Measurements from ENCODE around the gene EID2. TPM values are rescaled to one million over a fixed set of nuclear protein-coding genes. Genes with fewer than 3 reads are reported as not detected.

Gene EID2
- total RNA-seq, 4 donors from 2014 or later, result 6.0 to 10.5 (median 9.5) TPM

DNA sequence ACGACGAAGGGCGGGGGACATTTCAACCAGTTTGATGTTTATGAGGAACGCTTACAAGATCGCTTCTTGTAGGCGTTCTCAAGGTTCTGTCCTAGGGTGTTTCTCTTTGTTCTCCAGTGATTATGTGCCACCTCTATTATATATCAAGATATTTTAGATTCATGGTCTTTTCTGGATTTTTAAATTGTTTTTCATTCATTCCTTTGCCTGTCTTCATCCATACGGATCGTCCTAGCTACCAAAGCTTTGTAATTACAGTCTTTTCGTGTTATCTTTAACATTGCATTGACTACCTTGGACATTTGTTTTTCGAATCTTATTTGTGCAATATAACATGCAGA is 342 bp upstream of the EID2 start:
- H3K27ac ChIP-seq, result peak overlapping the region; percentile 92 to 99 (median 96)
- no peaks in the 10 kb centered on the region for H3K9me3 ChIP-seq
- peaks cover 0 to 28% (median 6%) of the 10 kb centered on the region in 3 donors for H3K4me1 ChIP-seq
- peak overlapping the region in 3 of 4 donors; percentile 75 to 91 (median 87) for H3K4me3 ChIP-seq
- H3K27me3 ChIP-seq, result peaks cover 0 to 2% (median 0%) of the 10 kb centered on the region in 4 donors
- intact Hi-C loops (cut with DNase I), result no loop called here
- DNase-seq, result no peak
- no peak for TF ChIP-seq CTCF (IDR thresholded peaks at IDR 0.05)
- TF ChIP-seq POLR2A (IDR thresholded peaks at IDR 0.05), result no peak
- H3K36me3 ChIP-seq, result no peaks in the 10 kb centered on the region
- WGBS, 2 donors, result 3 to 4% methylated on average over 10 of the region's 10 CpGs

GRCh38 chr19:39539165-39539517 is 820 bp downstream of the EID2 start:
- Histone ChIP-seq H3K27me3 (no peaks in the 10 kb centered on the region), H3K4me3 (peak overlapping the region; percentile 75 to 91 (median 89)), H3K4me1 (peaks cover 0 to 28% (median 6%) of the 10 kb centered on the region in 3 donors), H3K27ac (peak overlapping the region; percentile 92 to 99 (median 96)), H3K9me3 (no peaks in the 10 kb centered on the region), H3K36me3 (no peaks in the 10 kb centered on the region)
- no peak for TF ChIP-seq POLR2A (IDR thresholded peaks at IDR 0.05)
- no peak for TF ChIP-seq CTCF (IDR thresholded peaks at IDR 0.05)
- WGBS, 2 donors, result 3 to 4% methylated on average over 7 to 10 of the region's 10 CpGs
- intact Hi-C loops (cut with DNase I), result loop anchor here (10.0 kb wide), 2 partner anchors 64 to 104 kb away; partner anchors contain the start of gene RPS16
- no peak for DNase-seq

- Histone ChIP-seq H3K4me3 (no peak overlapping the region), H3K27me3 (no peaks in the 10 kb centered on the region), H3K27ac (no peak overlapping the region), H3K36me3 (no peaks in the 10 kb centered on the region), H3K9me3 (no peaks in the 10 kb centered on the region), H3K4me1 (peaks cover 5 to 41% (median 15%) of the 10 kb centered on the region in 3 donors)
- DNase-seq, result no peak
- WGBS, 2 donors, result 67 to 76% methylated on average over 3 of the region's 3 CpGs
- intact Hi-C loops (cut with DNase I), result loop anchor here (10.0 kb wide), 2 partner anchors 59 to 99 kb away; partner anchors contain the start of gene RPS16
- TF ChIP-seq CTCF (IDR thresholded peaks at IDR 0.05) (no peak), POLR2A (IDR thresholded peaks at IDR 0.05) (no peak)
These were observed 6.2 kb downstream of the EID2 start for GRCh38 chr19:39533791-39534190.

DNA sequence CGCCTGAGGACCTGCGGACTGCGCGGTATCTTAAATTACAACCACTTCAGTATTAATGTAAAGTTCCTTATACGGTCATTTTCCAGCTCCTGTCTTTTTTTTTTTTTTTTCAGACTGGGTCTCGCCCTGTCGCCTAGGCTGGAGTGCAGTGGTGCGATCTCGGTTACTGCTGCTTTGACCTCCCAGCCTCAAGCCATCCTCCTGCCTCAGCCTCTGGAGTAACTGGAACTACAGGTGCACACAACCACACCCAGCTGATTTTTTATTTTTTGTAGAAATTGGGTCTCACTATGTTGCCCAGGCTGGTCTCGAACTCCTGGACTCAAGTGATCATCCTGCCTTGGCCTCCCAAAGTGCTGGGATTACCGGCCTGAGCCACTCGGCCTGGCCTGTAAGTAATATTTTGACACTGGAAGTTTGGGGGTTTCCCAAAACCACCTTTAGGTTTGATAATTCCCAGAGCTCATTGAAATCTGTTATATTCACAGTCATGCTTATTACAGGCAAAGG is 6.9 kb downstream of the EID2 start:
- Histone ChIP-seq H3K4me3 (peak overlapping the region in 3 of 4 donors; percentile 59 to 86 (median 62)), H3K36me3 (no peaks in the 10 kb centered on the region), H3K27ac (no peak overlapping the region), H3K27me3 (no peaks in the 10 kb centered on the region), H3K9me3 (no peaks in the 10 kb centered on the region), H3K4me1 (peaks cover 5 to 33% (median 12%) of the 10 kb centered on the region in 3 donors)
- TF ChIP-seq CTCF (IDR thresholded peaks at IDR 0.05) (no peak), POLR2A (IDR thresholded peaks at IDR 0.05) (no peak)
- DNase-seq, result no peak
- intact Hi-C loops (cut with DNase I), result loop anchor here (10.0 kb wide), 2 partner anchors 58 to 98 kb away; partner anchors contain the start of gene RPS16
- WGBS, 2 donors, result 10 to 22% methylated on average over 11 to 12 of the region's 12 CpGs

- peak; percentile 94 to 100 (median 98) for TF ChIP-seq CTCF (IDR thresholded peaks at IDR 0.05)
- peak in 2 of 4 donors; percentile 52 to 64 for TF ChIP-seq POLR2A (IDR thresholded peaks at IDR 0.05)
- peak within 1 kb of the TSS; percentile 50 to 90 (median 76) for H3K27ac ChIP-seq
- peak; percentile 61 for DNase-seq
- intact Hi-C loops (cut with DNase I), result loop anchor here (10.0 kb wide), 2 partner anchors 58 to 98 kb away; partner anchors contain the start of gene RPS16
- no peaks in the 10 kb centered on the region for H3K9me3 ChIP-seq
- no peaks in the 10 kb centered on the region for H3K27me3 ChIP-seq
- H3K4me1 ChIP-seq, result peaks cover 5 to 28% (median 12%) of the 10 kb centered on the region in 3 donors
- H3K36me3 ChIP-seq, result no peaks in the 10 kb centered on the region
- H3K4me3 ChIP-seq, result peak within 1 kb of the TSS; percentile 42 to 86 (median 60)
- 0 to 1% methylated on average over 25 to 27 of the region's 65 CpGs for WGBS, 2 donors
These were observed 7.5 kb downstream of the EID2 start, which contains the start of gene EID2B for GRCh38 chr19:39532233-39533002. TSS of gene EID2B (minus strand) at chr19:39532852. CDS start at chr19:39532802, 50 bp downstream.
